Measurements from ENCODE around the gene UBL4A. TPM values are rescaled to one million over a fixed set of nuclear protein-coding genes. Genes with fewer than 3 reads are reported as not detected.

Gene UBL4A
- total and polyA plus RNA-seq, 2 of the 13 experiments (the other 11 are each of a cell fraction or from before 2014, with no cell fraction given): 16.8 to 25.5 TPM

- TF ChIP-seq LBX2 (CRISPR knock-in tag; IDR thresholded peaks at IDR 0.05; ENCODE audit: borderline replicate concordance) (no peak), ZNF781 (CRISPR knock-in tag; IDR thresholded peaks at IDR 0.05; ENCODE audit: borderline replicate concordance, not compliant biosample characterization) (no peak), ZUFSP (CRISPR knock-in tag; IDR thresholded peaks at IDR 0.05; ENCODE audit: borderline replicate concordance) (no peak), ZBTB21 (CRISPR knock-in tag; IDR thresholded peaks at IDR 0.05) (no peak), ZNF616 (CRISPR knock-in tag; IDR thresholded peaks at IDR 0.05; ENCODE audit: low read depth) (no peak), KLF9 (CRISPR knock-in tag; IDR thresholded peaks at IDR 0.05; ENCODE audit: low read depth) (no peak), RFX3 (CRISPR knock-in tag; IDR thresholded peaks at IDR 0.05) (no peak), NFKBIZ (CRISPR knock-in tag; IDR thresholded peaks at IDR 0.05) (no peak), THRA (CRISPR knock-in tag; IDR thresholded peaks at IDR 0.05; ENCODE audit: borderline replicate concordance) (no peak), SATB2 (CRISPR knock-in tag; IDR thresholded peaks at IDR 0.05) (no peak), ZNF749 (CRISPR knock-in tag; IDR thresholded peaks at IDR 0.05; ENCODE audit: borderline replicate concordance) (peak; percentile 54; the same call in 1 of the 2 replicates), ZFP90 (CRISPR knock-in tag; IDR thresholded peaks at IDR 0.05; ENCODE audit: borderline replicate concordance) (no peak), ZNF30 (CRISPR knock-in tag; IDR thresholded peaks at IDR 0.05) (no peak), SOX5 (CRISPR knock-in tag; IDR thresholded peaks at IDR 0.05; ENCODE audit: borderline replicate concordance) (no peak)
- TF ChIP-seq, protein P1, sequence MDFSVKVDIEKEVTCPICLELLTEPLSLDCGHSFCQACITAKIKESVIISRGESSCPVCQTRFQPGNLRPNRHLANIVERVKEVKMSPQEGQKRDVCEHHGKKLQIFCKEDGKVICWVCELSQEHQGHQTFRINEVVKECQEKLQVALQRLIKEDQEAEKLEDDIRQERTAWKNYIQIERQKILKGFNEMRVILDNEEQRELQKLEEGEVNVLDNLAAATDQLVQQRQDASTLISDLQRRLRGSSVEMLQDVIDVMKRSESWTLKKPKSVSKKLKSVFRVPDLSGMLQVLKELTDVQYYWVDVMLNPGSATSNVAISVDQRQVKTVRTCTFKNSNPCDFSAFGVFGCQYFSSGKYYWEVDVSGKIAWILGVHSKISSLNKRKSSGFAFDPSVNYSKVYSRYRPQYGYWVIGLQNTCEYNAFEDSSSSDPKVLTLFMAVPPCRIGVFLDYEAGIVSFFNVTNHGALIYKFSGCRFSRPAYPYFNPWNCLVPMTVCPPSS (IDR thresholded peaks at IDR 0.05): no peak
- TF ChIP-seq, protein P2, sequence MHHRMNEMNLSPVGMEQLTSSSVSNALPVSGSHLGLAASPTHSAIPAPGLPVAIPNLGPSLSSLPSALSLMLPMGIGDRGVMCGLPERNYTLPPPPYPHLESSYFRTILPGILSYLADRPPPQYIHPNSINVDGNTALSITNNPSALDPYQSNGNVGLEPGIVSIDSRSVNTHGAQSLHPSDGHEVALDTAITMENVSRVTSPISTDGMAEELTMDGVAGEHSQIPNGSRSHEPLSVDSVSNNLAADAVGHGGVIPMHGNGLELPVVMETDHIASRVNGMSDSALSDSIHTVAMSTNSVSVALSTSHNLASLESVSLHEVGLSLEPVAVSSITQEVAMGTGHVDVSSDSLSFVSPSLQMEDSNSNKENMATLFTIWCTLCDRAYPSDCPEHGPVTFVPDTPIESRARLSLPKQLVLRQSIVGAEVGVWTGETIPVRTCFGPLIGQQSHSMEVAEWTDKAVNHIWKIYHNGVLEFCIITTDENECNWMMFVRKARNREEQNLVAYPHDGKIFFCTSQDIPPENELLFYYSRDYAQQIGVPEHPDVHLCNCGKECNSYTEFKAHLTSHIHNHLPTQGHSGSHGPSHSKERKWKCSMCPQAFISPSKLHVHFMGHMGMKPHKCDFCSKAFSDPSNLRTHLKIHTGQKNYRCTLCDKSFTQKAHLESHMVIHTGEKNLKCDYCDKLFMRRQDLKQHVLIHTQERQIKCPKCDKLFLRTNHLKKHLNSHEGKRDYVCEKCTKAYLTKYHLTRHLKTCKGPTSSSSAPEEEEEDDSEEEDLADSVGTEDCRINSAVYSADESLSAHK (CRISPR knock-in tag; IDR thresholded peaks at IDR 0.05; ENCODE audit: borderline replicate concordance): no peak
- TF ChIP-seq, protein P3, sequence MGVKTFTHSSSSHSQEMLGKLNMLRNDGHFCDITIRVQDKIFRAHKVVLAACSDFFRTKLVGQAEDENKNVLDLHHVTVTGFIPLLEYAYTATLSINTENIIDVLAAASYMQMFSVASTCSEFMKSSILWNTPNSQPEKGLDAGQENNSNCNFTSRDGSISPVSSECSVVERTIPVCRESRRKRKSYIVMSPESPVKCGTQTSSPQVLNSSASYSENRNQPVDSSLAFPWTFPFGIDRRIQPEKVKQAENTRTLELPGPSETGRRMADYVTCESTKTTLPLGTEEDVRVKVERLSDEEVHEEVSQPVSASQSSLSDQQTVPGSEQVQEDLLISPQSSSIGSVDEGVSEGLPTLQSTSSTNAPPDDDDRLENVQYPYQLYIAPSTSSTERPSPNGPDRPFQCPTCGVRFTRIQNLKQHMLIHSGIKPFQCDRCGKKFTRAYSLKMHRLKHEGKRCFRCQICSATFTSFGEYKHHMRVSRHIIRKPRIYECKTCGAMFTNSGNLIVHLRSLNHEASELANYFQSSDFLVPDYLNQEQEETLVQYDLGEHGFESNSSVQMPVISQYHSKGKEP (CRISPR knock-in tag; IDR thresholded peaks at IDR 0.05): no peak
Observed at GRCh38 chrX:154478728-154479622, 7.4 kb downstream of the UBL4A start, which contains the start of gene LAGE3 (continued).
